Tibial artery (tissue), 4 donors: ENCODE measurements around the gene SORCS2.

ENCODE experiments used
- DNase-seq, 2 donors: peaks; one replicate each; pipeline ENCODE4 v3.0.0-alpha.2; 2019
- H3K27ac ChIP-seq, 2 donors: fragments of 200-600 bp; sonication (generic) in 1 of 2; 1 replicate in 1 of 2; 2 replicates in 1 of 2; pipeline ENCODE4 v1.5.1; 2018 to 2019; ENCODE audit warnings: mild to moderate bottlenecking in 1 of 2
- H3K27me3 ChIP-seq, 2 donors: fragments of 200-600 bp; sonication (generic) in 1 of 2; one replicate each; pipeline versions ENCODE4 v1.5.1 to v1.6.0; 2016 to 2019
- H3K36me3 ChIP-seq, 3 donors: fragments of 200-600 bp; sonication (generic) in 2 of 3; one replicate each; pipeline ENCODE4 v1.5.1; 2016 to 2019; ENCODE audit warnings: mild to moderate bottlenecking in 2 of 3
- H3K4me1 ChIP-seq, 4 donors: fragments of 200-600 bp; sonication (generic) in 2 of 4; 1 replicate in 3 of 4; 2 replicates in 1 of 4; pipeline ENCODE4 v1.5.1; 2016 to 2019
- H3K4me3 ChIP-seq, 2 donors: fragments of 200-600 bp; sonication (generic) in 1 of 2; 1 replicate in 1 of 2; 2 replicates in 1 of 2; pipeline ENCODE4 v1.5.1; 2018 to 2019; ENCODE audit warnings: mild to moderate bottlenecking in 2 of 2
- H3K9me3 ChIP-seq, 3 donors: fragments of 200-600 bp; sonication (generic) in 1 of 3; one replicate each; pipeline ENCODE4 v1.5.1; 2016 to 2019
- CTCF ChIP-seq, 2 experiments: fragments of 200-600 bp in 1 of 2; fragments of 450-650 bp in 1 of 2; IDR thresholded peaks; one replicate each; pipeline ENCODE4 v1.5.1; 2017 to 2019; ENCODE audit warnings: antibody characterized with exemption in 2 of 2, mild to moderate bottlenecking in 1 of 2, moderate library complexity in 1 of 2
- intact Hi-C: fragments of 100-400 bp; cut with DNase I; formaldehyde crosslinking; loops from one replicate; pipeline ENCODE4 v1.15.0; 2023; ENCODE audit warnings: low total_unique reads

SORCS2 gene

GRCh38 chr4:7699031-7699430 lies 506.7 kb downstream of the SORCS2 start:
- H3K27me3 ChIP-seq: peaks cover 0 to 50% of the 10 kb centered on the region in 2 donors
- no peak overlapping the region for H3K27ac ChIP-seq
- intact Hi-C loops: no loop called here
- H3K36me3 ChIP-seq: no peaks in the 10 kb centered on the region
- no peak overlapping the region for H3K4me3 ChIP-seq
- no peaks in the 10 kb centered on the region for H3K4me1 ChIP-seq
- peak in 1 of 2 donors; percentile 31 for DNase-seq
- H3K9me3 ChIP-seq: no peaks in the 10 kb centered on the region
- TF ChIP-seq CTCF (IDR thresholded peaks at IDR 0.05): no peak

GRCh38 chr4:7699825-7700224 lies 507.5 kb downstream of the SORCS2 start:
- intact Hi-C loops: no loop called here
- H3K36me3 ChIP-seq: no peaks in the 10 kb centered on the region
- TF ChIP-seq CTCF (IDR thresholded peaks at IDR 0.05): no peak
- H3K27ac ChIP-seq: no peak overlapping the region
- no peaks in the 10 kb centered on the region for H3K9me3 ChIP-seq
- H3K4me3 ChIP-seq: no peak overlapping the region
- H3K4me1 ChIP-seq: no peaks in the 10 kb centered on the region
- no peak for DNase-seq
- peaks cover 0 to 58% of the 10 kb centered on the region in 2 donors for H3K27me3 ChIP-seq

- peaks cover 0 to 61% of the 10 kb centered on the region in 2 donors for H3K27me3 ChIP-seq
- no peaks in the 10 kb centered on the region for H3K36me3 ChIP-seq
- H3K9me3 ChIP-seq: no peaks in the 10 kb centered on the region
- no peak for TF ChIP-seq CTCF (IDR thresholded peaks at IDR 0.05)
- intact Hi-C loops: no loop called here
- no peak for DNase-seq
- no peak overlapping the region for H3K27ac ChIP-seq
- H3K4me3 ChIP-seq: no peak overlapping the region
- H3K4me1 ChIP-seq: no peaks in the 10 kb centered on the region
These were observed 508.3 kb downstream of the SORCS2 start for GRCh38 chr4:7700665-7701064.

- Histone ChIP-seq H3K27me3 (peaks cover 0 to 63% of the 10 kb centered on the region in 2 donors), H3K36me3 (no peaks in the 10 kb centered on the region), H3K4me1 (no peaks in the 10 kb centered on the region), H3K27ac (no peak overlapping the region), H3K4me3 (no peak overlapping the region), H3K9me3 (no peaks in the 10 kb centered on the region)
- DNase-seq: no peak
- intact Hi-C loops: no loop called here
- no peak for TF ChIP-seq CTCF (IDR thresholded peaks at IDR 0.05)
These were observed 509.7 kb downstream of the SORCS2 start for GRCh38 chr4:7701866-7702649.

GRCh38 chr4:7703688-7704087 lies 511.4 kb downstream of the SORCS2 start:
- Histone ChIP-seq H3K27me3 (peaks cover 0 to 60% of the 10 kb centered on the region in 2 donors), H3K9me3 (no peaks in the 10 kb centered on the region), H3K36me3 (no peaks in the 10 kb centered on the region), H3K27ac (no peak overlapping the region), H3K4me3 (no peak overlapping the region), H3K4me1 (no peaks in the 10 kb centered on the region)
- no peak for DNase-seq
- no peak for TF ChIP-seq CTCF (IDR thresholded peaks at IDR 0.05)
- intact Hi-C loops: no loop called here
